ENCODE measurements around the gene SPINK2.

Gene SPINK2, protein sequence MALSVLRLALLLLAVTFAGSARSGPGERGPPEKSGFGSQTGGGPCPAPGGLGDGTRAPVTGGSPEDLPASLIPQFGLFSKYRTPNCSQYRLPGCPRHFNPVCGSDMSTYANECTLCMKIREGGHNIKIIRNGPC

GRCh38 chr4:56821381-56822243 lies at the start of gene SPINK2:
TSS of gene SPINK2 (minus strand) at chr4:56821701. CDS start at chr4:56821662, 39 bp downstream.
- no peak for DNase-seq (ENCODE audit: low read depth in 2 of 2)

- peak; percentile 89 to 92 for DNase-seq (ENCODE audit: low read depth in 2 of 2)
Measured at GRCh38 chr4:56870946-56871345, 49.4 kb upstream of the SPINK2 start.

DNA sequence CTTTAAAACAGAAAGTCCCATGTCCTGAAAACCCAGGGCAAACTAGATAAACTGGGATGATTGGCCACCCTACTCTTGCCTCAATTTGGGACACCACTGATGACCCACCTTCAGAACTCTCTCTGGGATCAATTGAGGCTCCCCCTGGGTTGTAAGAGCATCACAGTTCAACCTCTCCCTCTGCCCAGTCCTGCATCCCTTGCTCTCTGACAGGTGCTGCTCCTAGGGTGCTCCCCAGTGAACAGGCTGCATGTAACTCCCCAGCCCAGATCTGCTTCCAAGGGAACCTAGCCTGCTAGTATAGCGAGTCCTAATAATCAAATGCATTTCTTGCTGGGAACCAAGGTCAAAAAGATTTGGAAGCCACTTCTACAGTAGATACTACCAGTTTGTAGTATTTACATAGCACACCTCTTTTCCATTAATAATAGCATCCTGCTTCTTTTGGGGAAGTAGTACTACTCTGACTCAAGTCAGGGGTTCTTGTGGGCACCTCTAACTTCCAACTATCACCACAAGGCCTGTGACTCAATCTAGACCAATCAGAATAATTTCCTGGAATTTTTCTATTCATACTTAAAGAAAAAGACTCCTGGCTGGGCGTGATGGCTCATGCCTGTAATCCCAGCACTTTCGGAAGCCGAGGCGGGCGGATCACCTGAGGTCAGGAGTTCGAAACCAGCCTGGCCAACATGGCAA lies 42.1 kb upstream of the SPINK2 start:
- no peak for DNase-seq (ENCODE audit: low read depth in 2 of 2)

GRCh38 chr4:56861360-56861759 lies 39.9 kb upstream of the SPINK2 start:
- DNase-seq (ENCODE audit: low read depth in 2 of 2), result no peak

DNA sequence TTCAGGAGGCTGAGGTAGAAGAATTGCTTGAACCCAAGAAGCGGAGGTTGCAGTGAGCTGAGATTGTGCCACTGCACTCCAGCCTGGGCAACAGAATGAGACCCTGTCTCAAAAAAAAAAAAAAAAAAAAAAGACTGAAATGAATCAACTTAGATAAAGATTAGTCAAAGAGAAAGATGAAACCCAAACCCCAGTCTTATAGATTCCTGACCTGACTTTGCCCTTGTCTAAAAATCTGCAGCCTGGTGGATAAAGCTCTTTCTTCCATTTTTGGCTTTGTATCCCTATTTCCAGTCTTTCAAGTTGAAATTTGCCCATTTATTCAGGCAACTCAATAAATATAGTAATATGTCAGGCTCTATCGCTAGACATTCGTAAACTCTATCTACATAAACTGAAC lies 39.3 kb upstream of the SPINK2 start:
- DNase-seq (ENCODE audit: low read depth in 2 of 2), result no peak

- no peak for DNase-seq (ENCODE audit: low read depth in 2 of 2)
Measured at GRCh38 chr4:56859841-56860240, 38.3 kb upstream of the SPINK2 start.

- DNase-seq (ENCODE audit: low read depth in 2 of 2), result no peak
Measured at GRCh38 chr4:56857601-56858309, 36.3 kb upstream of the SPINK2 start.

- no peak for DNase-seq (ENCODE audit: low read depth in 2 of 2)
Measured at GRCh38 chr4:56856656-56857055, 35.2 kb upstream of the SPINK2 start.

DNA sequence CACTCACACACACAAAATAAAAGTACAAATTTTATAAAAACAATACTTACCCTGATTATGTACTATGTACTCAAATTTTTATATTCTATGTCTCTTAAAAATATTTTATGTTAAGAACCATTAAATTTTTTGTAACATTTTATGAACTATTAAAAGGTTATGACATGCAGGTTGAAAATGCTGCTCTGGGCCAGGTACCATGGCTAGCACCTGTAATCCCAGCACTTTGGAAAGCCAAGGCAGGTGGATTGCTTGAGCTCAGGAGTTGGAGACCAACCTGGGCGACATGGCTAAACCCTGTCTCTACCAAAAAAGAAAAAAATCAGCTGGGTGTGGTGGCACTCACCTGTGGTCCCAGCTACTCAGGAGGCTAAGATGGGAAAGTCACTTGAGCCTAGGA lies 29.4 kb upstream of the SPINK2 start:
- no peak for DNase-seq (ENCODE audit: low read depth in 2 of 2)

DNA sequence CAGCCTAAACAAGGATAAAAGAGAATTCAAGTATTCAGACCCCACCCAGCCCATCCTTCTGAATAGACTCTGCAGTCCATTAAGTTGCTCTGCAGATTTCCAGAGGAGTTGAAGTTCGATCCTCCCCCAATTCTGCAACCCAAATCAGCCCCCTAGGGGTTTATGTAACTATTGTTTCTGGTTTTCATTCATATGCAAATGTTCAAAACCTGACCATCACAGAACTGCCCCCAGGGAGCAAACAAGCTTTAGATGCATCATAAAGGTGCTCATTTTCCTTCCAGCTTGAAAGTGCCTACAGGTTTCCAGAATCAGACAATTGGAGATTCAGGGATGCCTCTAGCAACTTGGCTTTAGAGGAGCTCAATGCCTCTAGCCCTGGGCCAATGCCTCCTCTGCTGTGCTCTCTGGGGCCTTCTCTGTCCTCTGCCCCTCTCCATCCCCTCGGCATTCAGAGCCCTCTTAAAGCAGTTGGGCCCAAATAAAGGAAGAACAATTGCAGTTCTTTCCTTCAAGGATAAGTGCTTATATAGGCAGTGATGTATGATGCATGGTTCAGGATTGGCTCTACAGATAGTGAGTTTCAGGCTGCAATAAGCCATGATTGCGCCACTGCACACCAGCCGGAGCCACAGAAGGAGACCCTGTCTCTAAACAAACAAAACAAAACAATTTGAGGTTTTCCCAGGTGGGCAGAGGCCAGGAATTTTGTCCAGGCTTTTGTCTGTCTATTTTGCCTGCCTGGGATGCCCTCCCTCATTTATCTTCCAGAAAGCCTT lies 23.5 kb upstream of the SPINK2 start:
- no peak for DNase-seq (ENCODE audit: low read depth in 2 of 2)

GRCh38 chr4:56843421-56843899 lies 22.0 kb upstream of the SPINK2 start:
- DNase-seq (ENCODE audit: low read depth in 2 of 2), result no peak

- no peak for DNase-seq (ENCODE audit: low read depth in 2 of 2)
Measured at GRCh38 chr4:56840559-56840958, 19.1 kb upstream of the SPINK2 start.

DNA sequence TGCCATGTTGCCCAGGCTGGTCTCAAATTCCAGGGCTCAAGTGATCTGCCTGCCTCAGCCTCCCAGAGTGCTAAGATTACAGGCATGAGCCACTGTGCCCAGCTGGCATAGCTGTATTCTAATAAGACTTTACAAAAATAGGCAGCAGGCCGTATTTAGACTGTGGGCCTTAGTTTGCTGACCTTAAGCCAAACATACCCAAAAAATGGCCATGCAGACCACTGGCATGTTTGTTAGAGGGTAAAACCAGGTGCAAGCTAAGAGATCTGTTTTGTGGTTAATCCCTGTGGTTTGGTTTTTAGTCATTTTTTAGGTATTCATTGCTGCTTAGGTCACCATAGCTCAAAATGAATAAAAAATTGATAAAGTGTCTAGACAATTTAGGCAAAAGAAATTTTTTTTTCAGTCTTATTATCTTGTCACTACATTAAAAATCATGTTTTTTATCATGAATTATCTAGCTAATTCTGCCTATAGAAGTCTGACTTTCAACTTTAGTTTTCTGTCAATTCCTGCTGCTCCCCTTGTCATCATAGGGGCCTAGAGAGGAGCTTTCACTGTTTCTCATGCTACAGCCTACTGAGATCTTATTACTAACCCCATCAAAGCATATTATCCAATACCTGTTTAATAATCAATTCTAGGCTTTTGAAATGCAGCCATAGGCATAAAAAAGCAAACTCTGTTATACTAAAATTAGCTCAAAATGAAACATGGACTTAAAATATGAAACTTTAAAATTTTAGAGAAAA lies 7.5 kb upstream of the SPINK2 start:
- peak in 1 of 2 experiments; percentile 1 for DNase-seq (ENCODE audit: low read depth in 2 of 2)

- DNase-seq (ENCODE audit: low read depth in 2 of 2), result no peak
Measured at GRCh38 chr4:56823933-56824600, 2.6 kb upstream of the SPINK2 start.

- DNase-seq (ENCODE audit: low read depth in 2 of 2), result no peak
Measured at GRCh38 chr4:56818797-56819196, 2.7 kb downstream of the SPINK2 start.

DNA sequence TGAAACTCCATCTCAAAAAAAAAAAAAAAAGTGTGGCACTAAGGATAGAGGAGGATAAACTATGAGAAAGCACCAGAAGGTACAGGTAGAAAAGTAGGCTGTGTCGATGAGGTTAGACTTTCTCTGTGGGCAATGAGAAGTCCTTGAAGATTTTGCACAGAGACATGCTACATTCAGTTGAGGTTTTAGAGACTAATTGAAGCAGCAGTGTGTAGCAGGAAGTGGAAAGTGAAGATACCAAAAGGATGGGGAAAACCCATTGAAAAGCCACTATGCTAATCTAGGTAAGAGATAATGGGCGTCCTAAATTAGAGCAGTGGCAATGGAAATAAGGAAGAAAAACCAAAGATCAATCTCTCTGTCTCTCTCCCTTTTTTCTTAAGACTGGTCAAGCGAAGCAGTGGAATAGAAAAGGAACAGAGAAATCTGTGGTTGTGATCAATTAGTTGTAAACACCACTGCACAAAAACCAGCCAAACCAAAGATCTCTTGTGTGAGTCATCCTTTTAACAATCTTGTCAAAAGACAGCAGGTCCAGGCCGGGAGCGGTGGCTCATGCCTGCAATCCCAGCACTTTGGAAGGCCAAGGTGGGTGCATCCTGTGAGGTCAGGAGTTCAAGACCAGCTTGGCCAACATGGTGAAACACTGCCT lies 3.5 kb downstream of the SPINK2 start:
- DNase-seq (ENCODE audit: low read depth in 2 of 2), result no peak

DNA sequence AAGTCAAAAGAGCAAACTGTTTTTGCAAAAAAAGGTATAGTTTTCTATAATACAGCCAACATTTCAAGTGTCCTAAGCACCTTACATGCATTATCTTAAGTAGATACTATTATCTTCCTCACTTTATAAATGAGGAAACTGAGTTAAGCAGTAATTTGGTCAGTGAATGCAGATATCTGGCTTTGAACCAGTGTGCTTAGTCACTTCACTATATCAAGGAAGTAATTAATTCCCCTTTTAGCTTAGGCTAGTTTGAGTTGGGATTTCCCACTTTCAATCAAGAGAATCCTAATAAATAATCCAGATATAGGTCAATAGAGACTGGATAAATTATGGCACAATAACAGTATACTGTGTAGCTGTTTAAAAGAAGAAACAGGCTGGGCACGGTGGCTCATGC lies 14.8 kb downstream of the SPINK2 start:
- no peak for DNase-seq (ENCODE audit: low read depth in 2 of 2)

DNA sequence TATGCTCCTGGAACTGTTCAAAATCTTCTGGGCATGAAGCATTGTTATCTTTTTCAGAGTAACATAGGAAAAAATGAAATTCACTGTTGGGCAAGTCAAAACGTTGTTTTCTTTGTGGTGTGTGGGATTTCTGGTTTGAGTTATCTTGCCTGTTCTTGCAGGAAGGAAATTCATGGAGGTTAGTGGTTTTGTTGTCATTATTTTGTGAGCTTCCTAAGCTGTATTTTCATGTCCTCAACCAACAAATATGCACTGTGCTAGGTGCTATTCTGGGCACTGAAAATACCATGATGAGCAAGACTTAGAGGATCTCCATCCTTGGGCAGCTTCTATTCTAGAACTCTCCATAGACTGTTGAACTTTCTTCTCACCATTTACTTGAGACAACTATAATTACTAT lies 16.9 kb downstream of the SPINK2 start:
- peak; percentile 42 to 52 for DNase-seq (ENCODE audit: low read depth in 2 of 2)

- DNase-seq (ENCODE audit: low read depth in 2 of 2), result no peak
Measured at GRCh38 chr4:56803471-56803870, 18.0 kb downstream of the SPINK2 start.
